GM12873 (cell line): ENCODE data around the gene GRIN2A.

Experiments
- CTCF ChIP-seq: IDR thresholded peaks from 2 replicates; pipeline ENCODE4 v1.5.1; 2012; ENCODE audit warnings: low read depth, mild to moderate bottlenecking, moderate library complexity, low read length, control low read depth; ENCODE audit not compliant: insufficient read depth; ENCODE audit errors: missing control alignments

The GRIN2A gene

GRCh38 chr16:9736547-9736946 lies 445.7 kb downstream of the GRIN2A start:
- no peak for TF ChIP-seq CTCF

- TF ChIP-seq CTCF, result no peak
Measured at GRCh38 chr16:9723136-9723535, 459.1 kb downstream of the GRIN2A start.

- TF ChIP-seq CTCF, result no peak
Measured at GRCh38 chr16:9713907-9714306, 468.3 kb downstream of the GRIN2A start.

GRCh38 chr16:9713156-9713555 lies 469.1 kb downstream of the GRIN2A start:
- no peak for TF ChIP-seq CTCF

- no peak for TF ChIP-seq CTCF
Measured at GRCh38 chr16:9708972-9709620, 473.1 kb downstream of the GRIN2A start.

GRCh38 chr16:9706217-9706836 lies 475.9 kb downstream of the GRIN2A start:
- TF ChIP-seq CTCF, result no peak

GRCh38 chr16:9703731-9704130 lies 478.5 kb downstream of the GRIN2A start:
- no peak for TF ChIP-seq CTCF
